HepG2 (cell line): ENCODE measurements around the gene PAN2. TPM values are rescaled to one million over a fixed set of nuclear protein-coding genes. Genes with fewer than 3 reads are reported as not detected.

Experiments
- ATF2 ChIP-seq: sonication (generic); formaldehyde crosslinking; IDR thresholded peaks from 2 replicates; pipeline ENCODE4 v1.4.0; 2020; ENCODE audit warnings: missing genetic modification reagents
- BORCS8-MEF2B ChIP-seq: sonication (generic); formaldehyde crosslinking; IDR thresholded peaks from 2 replicates; pipeline ENCODE4 v1.8.0; 2022; ENCODE audit warnings: mild to moderate bottlenecking, missing genetic modification reagents
- CAMTA2 ChIP-seq: sonication (generic); formaldehyde crosslinking; IDR thresholded peaks from 2 replicates; pipeline ENCODE4 v1.4.0; 2020; ENCODE audit warnings: mild to moderate bottlenecking, missing genetic modification reagents, borderline replicate concordance
- CREM ChIP-seq, 2 experiments: sonication (generic) in 1 of 2; formaldehyde crosslinking in 1 of 2; IDR thresholded peaks; 2 replicates each; pipeline versions ENCODE4 v1.4.0 to v1.6.1; 2016 to 2020; ENCODE audit warnings: antibody characterized with exemption in 1 of 2, mild to moderate bottlenecking in 1 of 2, missing genetic modification reagents in 1 of 2
- EEA1 ChIP-seq: sonication (generic); formaldehyde crosslinking; IDR thresholded peaks from 2 replicates; pipeline ENCODE4 v1.5.1; 2020; ENCODE audit warnings: mild to moderate bottlenecking, missing genetic modification reagents, borderline replicate concordance
- ESRRA ChIP-seq: sonication (generic); formaldehyde crosslinking; IDR thresholded peaks from 2 replicates; pipeline ENCODE4 v1.5.1; 2020; ENCODE audit warnings: mild to moderate bottlenecking, low read depth, missing genetic modification reagents
- ETV6 ChIP-seq: sonication (generic); formaldehyde crosslinking; conservative IDR thresholded peaks from 2 replicates; pipeline ENCODE4 v1.4.0; 2020; ENCODE audit warnings: missing genetic modification reagents
- FOXJ3 ChIP-seq: sonication (generic); formaldehyde crosslinking; IDR thresholded peaks from 2 replicates; pipeline ENCODE4 v1.4.0; 2020; ENCODE audit warnings: missing genetic modification reagents, mild to moderate bottlenecking, borderline replicate concordance
- HES4 ChIP-seq: sonication (generic); formaldehyde crosslinking; IDR thresholded peaks from 2 replicates; pipeline ENCODE4 v1.9.0; 2021; ENCODE audit warnings: mild to moderate bottlenecking, missing genetic modification reagents, borderline replicate concordance
- HNRNPL ChIP-seq: fragments of 200-400 bp; formaldehyde crosslinking; IDR thresholded peaks from 2 replicates; pipeline ENCODE4 v1.6.1; 2017; ENCODE audit warnings: mild to moderate bottlenecking, low read depth, low read length
- MAFG ChIP-seq: sonication (generic); formaldehyde crosslinking; IDR thresholded peaks from 2 replicates; pipeline ENCODE4 v1.5.1; 2020; ENCODE audit warnings: mild to moderate bottlenecking, missing genetic modification reagents
- SOX6 ChIP-seq, 2 experiments: fragments of 450-650 bp in 1 of 2; sonication (generic) in 1 of 2; formaldehyde crosslinking in 1 of 2; IDR thresholded peaks; 2 replicates each; pipeline versions ENCODE4 v1.4.0 to v1.6.1; 2017 to 2020; ENCODE audit warnings: antibody characterized with exemption in 1 of 2, mild to moderate bottlenecking in 1 of 2, missing genetic modification reagents in 1 of 2
- SPEN ChIP-seq: sonication (generic); formaldehyde crosslinking; IDR thresholded peaks from 2 replicates; pipeline ENCODE4 v1.5.1; 2020; ENCODE audit warnings: low read depth, mild to moderate bottlenecking, missing genetic modification reagents
- SRY ChIP-seq: sonication (generic); formaldehyde crosslinking; IDR thresholded peaks from 2 replicates; pipeline ENCODE4 v1.8.0; 2022; ENCODE audit warnings: mild to moderate bottlenecking, missing genetic modification reagents
- TEAD2 ChIP-seq: sonication (generic); formaldehyde crosslinking; IDR thresholded peaks from 2 replicates; pipeline ENCODE4 v1.9.0; 2021; ENCODE audit warnings: missing genetic modification reagents
- ZBTB20 ChIP-seq: sonication (generic); formaldehyde crosslinking; IDR thresholded peaks from 2 replicates; pipeline ENCODE4 v1.8.1; 2023; ENCODE audit warnings: missing genetic modification reagents, low read depth, mild to moderate bottlenecking, borderline replicate concordance
- ZNF256 ChIP-seq: sonication (generic); formaldehyde crosslinking; conservative IDR thresholded peaks from 2 replicates; pipeline ENCODE4 v1.4.0; 2020; ENCODE audit warnings: missing genetic modification reagents
- ZNF326 ChIP-seq: sonication (generic); formaldehyde crosslinking; IDR thresholded peaks from 2 replicates; pipeline ENCODE4 v1.4.0; 2020; ENCODE audit warnings: missing genetic modification reagents, borderline replicate concordance
- ZNF431 ChIP-seq: sonication (generic); formaldehyde crosslinking; IDR thresholded peaks from 2 replicates; pipeline ENCODE4 v1.9.0; 2022; ENCODE audit warnings: missing genetic modification reagents, low read depth, mild to moderate bottlenecking, borderline replicate concordance
- ZNF546 ChIP-seq: sonication (generic); formaldehyde crosslinking; conservative IDR thresholded peaks from 2 replicates; pipeline ENCODE4 v1.8.1; 2023; ENCODE audit warnings: mild to moderate bottlenecking, missing genetic modification reagents
- ZNF629 ChIP-seq: sonication (generic); formaldehyde crosslinking; conservative IDR thresholded peaks from 2 replicates; pipeline ENCODE4 v1.5.0; 2020; ENCODE audit warnings: missing genetic modification reagents
- ZNF672 ChIP-seq: sonication (generic); formaldehyde crosslinking; IDR thresholded peaks from 2 replicates; pipeline ENCODE4 v1.8.1; 2022; ENCODE audit warnings: missing genetic modification reagents
- ZNF777 ChIP-seq: sonication (generic); formaldehyde crosslinking; IDR thresholded peaks from 2 replicates; pipeline ENCODE4 v1.4.0; 2020; ENCODE audit warnings: missing genetic modification reagents
- ZSCAN22 ChIP-seq: sonication (generic); formaldehyde crosslinking; IDR thresholded peaks from 2 replicates; pipeline ENCODE4 v1.4.0; 2020; ENCODE audit warnings: mild to moderate bottlenecking, missing genetic modification reagents
- polyA plus RNA-seq, 8 experiments: library from polyadenylated mRNA; depleted of rRNA in 3 of 8; stranded (reverse) in 7 of 8; unstranded in 1 of 8; fragments of >200 nt; fragmentation: Illumina TruSeq in 4 of 8; extraction: Trizol in 4 of 8; gene quantifications; 2 replicates each; pipeline versions ENCODE4 v1.2.1 to v1.2.3, GENCODE V29; 2011 to 2016; ENCODE audit warnings: low read depth in 4 of 8, missing spikeins in 1 of 8, mixed read lengths in 1 of 8; ENCODE audit not compliant: insufficient read depth in 1 of 8
- total RNA-seq, 5 experiments: library from RNA; depleted of rRNA; stranded (reverse); fragments of >200 nt; fragmentation: Illumina TruSeq; extraction: Trizol; gene quantifications; 2 replicates each; pipeline ENCODE4 v1.2.3, GENCODE V29; 2016; ENCODE audit warnings: low read depth in 1 of 5
- TF ChIP-seq, protein P1 (sequence below): sonication (generic); formaldehyde crosslinking; IDR thresholded peaks from 2 replicates; pipeline ENCODE4 v1.5.0; 2020; ENCODE audit warnings: missing genetic modification reagents

The PAN2 gene
- total and polyA plus RNA-seq, 2 of the 13 experiments (the other 11 are each of a cell fraction or from before 2014, with no cell fraction given), result 27.2 to 61.1 TPM

DNA sequence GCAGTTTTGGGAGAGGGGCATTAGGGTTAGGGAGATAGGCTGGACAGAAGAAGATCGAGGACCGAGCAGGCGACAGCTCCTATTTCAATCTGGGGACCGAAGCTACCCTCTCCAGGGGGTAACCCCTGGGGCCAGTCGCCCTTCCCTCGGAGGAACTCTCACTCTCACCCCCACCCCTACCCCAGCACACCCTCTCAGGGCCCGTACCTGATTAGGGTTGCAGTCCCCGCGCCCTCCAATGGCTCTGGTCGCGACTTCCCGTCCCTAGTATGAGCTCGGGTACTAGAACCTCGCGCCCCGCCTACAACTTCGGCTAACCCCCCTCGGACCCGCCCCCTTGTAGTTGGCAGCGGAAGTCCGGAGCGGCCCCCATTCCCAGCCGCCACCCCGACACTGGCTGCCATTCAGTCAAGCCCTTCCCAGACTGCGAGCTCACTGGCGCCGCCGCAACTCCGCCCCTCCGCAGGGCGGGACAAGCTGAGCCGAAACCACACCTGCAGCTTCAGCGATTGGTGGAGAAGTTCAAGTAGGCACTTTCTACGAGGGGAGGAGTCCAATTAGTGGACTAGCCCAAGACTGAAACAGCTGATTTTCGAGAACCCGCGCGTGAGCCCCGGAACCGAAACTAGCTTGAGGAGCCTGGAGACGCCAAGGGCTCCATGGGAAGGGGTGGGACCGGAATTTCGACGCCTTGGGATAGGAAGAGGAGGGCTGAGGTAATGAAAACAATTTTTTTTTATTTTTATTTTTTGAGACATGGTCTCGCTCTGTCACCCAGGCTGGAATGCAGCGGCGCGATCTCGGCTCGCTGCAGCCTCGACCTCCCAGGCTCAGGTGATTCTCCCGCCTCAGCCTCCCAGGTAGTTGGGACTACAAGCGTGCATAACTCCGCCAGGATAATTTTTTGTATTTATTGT lies 26.3 kb upstream of the PAN2 start, which contains the start of gene STAT2 (continued):
- TF ChIP-seq BORCS8-MEF2B (CRISPR knock-in tag), result 0 out of 2 replicates have a peak, but pooled peaks have one; percentile 58
- TF ChIP-seq ZNF672 (CRISPR knock-in tag), result no peak
- TF ChIP-seq SOX6 (IDR thresholded peaks at IDR 0.05), result no peak
- TF ChIP-seq SOX6 (CRISPR knock-in tag; IDR thresholded peaks at IDR 0.05), result peak; percentile 44
- no peak for TF ChIP-seq TEAD2 (CRISPR knock-in tag)
- no peak for TF ChIP-seq ATF2 (CRISPR knock-in tag)
- TF ChIP-seq ZNF777 (CRISPR knock-in tag), result 0 out of 2 replicates have a peak, but pooled peaks have one; percentile 29
- no peak for TF ChIP-seq ZNF629 (CRISPR knock-in tag)
- no peak for TF ChIP-seq ETV6 (CRISPR knock-in tag)
- no peak for TF ChIP-seq ZNF431 (CRISPR knock-in tag)
- TF ChIP-seq ZBTB20 (CRISPR knock-in tag), result no peak; the same call in 1 of the 2 replicates
- no peak for TF ChIP-seq CAMTA2 (CRISPR knock-in tag)
- TF ChIP-seq SRY (CRISPR knock-in tag), result peak; percentile 55; the same call in 1 of the 2 replicates
- TF ChIP-seq SPEN (CRISPR knock-in tag), result 0 out of 2 replicates have a peak, but pooled peaks have one; percentile 50
- TF ChIP-seq ZNF546 (CRISPR knock-in tag), result no peak
- no peak for TF ChIP-seq HES4
- no peak for TF ChIP-seq MAFG (CRISPR knock-in tag)
- TF ChIP-seq CREM (IDR thresholded peaks at IDR 0.05), result peak; percentile 79
- TF ChIP-seq CREM (CRISPR knock-in tag; IDR thresholded peaks at IDR 0.05), result no peak
- TF ChIP-seq ZSCAN22, result no peak
- TF ChIP-seq HNRNPL, result 0 out of 2 replicates have a peak, but pooled peaks have one; percentile 27
- TF ChIP-seq, protein P1, sequence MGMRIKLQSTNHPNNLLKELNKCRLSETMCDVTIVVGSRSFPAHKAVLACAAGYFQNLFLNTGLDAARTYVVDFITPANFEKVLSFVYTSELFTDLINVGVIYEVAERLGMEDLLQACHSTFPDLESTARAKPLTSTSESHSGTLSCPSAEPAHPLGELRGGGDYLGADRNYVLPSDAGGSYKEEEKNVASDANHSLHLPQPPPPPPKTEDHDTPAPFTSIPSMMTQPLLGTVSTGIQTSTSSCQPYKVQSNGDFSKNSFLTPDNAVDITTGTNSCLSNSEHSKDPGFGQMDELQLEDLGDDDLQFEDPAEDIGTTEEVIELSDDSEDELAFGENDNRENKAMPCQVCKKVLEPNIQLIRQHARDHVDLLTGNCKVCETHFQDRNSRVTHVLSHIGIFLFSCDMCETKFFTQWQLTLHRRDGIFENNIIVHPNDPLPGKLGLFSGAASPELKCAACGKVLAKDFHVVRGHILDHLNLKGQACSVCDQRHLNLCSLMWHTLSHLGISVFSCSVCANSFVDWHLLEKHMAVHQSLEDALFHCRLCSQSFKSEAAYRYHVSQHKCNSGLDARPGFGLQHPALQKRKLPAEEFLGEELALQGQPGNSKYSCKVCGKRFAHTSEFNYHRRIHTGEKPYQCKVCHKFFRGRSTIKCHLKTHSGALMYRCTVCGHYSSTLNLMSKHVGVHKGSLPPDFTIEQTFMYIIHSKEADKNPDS, result no peak
- no peak for TF ChIP-seq ZNF326 (CRISPR knock-in tag)
- no peak for TF ChIP-seq ZNF256 (CRISPR knock-in tag)
- no peak for TF ChIP-seq EEA1
- TF ChIP-seq FOXJ3, result peak; percentile 47; the same call in 1 of the 2 replicates
- no peak for TF ChIP-seq ESRRA (CRISPR knock-in tag)
